WERI-Rb-1 (cell line): Measurements from ENCODE around the gene HOXD12.

ENCODE experiments used
- DNase-seq: peaks from one replicate; pipeline ENCODE4 v3.0.0-alpha.2; 2020
- H3K27ac ChIP-seq: fragments of 250-450 bp; sonication (Bioruptor Pico); 2 replicates; pipeline ENCODE4 v1.5.1; 2020; ENCODE audit warnings: mild to moderate bottlenecking, moderate library complexity
- H3K27me3 ChIP-seq: fragments of 250-450 bp; sonication (Bioruptor Pico); 2 replicates; pipeline ENCODE4 v1.5.1; 2021; ENCODE audit warnings: mild to moderate bottlenecking, low read depth, moderate library complexity; ENCODE audit not compliant: insufficient read depth, severe bottlenecking
- H3K36me3 ChIP-seq: fragments of 250-450 bp; sonication (Bioruptor Pico); 2 replicates; pipeline ENCODE4 v1.5.1; 2020; ENCODE audit warnings: mild to moderate bottlenecking, moderate library complexity
- H3K4me3 ChIP-seq: 2 replicates; pipeline ENCODE4 v1.5.1; 2011; ENCODE audit warnings: low read depth, mild to moderate bottlenecking, control low read depth, low read length
- H3K9me3 ChIP-seq: fragments of 250-450 bp; sonication (Bioruptor Pico); 2 replicates; pipeline ENCODE4 v1.5.1; 2021; ENCODE audit warnings: mild to moderate bottlenecking, moderate library complexity; ENCODE audit not compliant: severe bottlenecking
- TF ChIP-seq, protein P1 (sequence below): IDR thresholded peaks from 2 replicates; pipeline ENCODE4 v1.5.1; 2011; ENCODE audit warnings: low read depth, mild to moderate bottlenecking, control low read depth, inconsistent platforms, low read length

The HOXD12 gene

GRCh38 chr2:176091329-176092258, 8.0 kb upstream of the HOXD12 start:
- Histone ChIP-seq H3K36me3 (no peaks in the 10 kb centered on the region), H3K27me3 (peaks cover 97% of the 10 kb centered on the region), H3K4me3 (no peak overlapping the region), H3K9me3 (no peaks in the 10 kb centered on the region), H3K27ac (no peak overlapping the region)
- TF ChIP-seq, protein P1, sequence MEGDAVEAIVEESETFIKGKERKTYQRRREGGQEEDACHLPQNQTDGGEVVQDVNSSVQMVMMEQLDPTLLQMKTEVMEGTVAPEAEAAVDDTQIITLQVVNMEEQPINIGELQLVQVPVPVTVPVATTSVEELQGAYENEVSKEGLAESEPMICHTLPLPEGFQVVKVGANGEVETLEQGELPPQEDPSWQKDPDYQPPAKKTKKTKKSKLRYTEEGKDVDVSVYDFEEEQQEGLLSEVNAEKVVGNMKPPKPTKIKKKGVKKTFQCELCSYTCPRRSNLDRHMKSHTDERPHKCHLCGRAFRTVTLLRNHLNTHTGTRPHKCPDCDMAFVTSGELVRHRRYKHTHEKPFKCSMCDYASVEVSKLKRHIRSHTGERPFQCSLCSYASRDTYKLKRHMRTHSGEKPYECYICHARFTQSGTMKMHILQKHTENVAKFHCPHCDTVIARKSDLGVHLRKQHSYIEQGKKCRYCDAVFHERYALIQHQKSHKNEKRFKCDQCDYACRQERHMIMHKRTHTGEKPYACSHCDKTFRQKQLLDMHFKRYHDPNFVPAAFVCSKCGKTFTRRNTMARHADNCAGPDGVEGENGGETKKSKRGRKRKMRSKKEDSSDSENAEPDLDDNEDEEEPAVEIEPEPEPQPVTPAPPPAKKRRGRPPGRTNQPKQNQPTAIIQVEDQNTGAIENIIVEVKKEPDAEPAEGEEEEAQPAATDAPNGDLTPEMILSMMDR = no peak
- no peak for DNase-seq

- Histone ChIP-seq H3K27ac (no peak within 1 kb of the TSS), H3K27me3 (peaks cover 97% of the 10 kb centered on the region)
- DNase-seq = peak; percentile 39
Observed at GRCh38 chr2:176092270-176093144, 7.1 kb upstream of the HOXD12 start, which contains the start of gene HOXD13. HOXD13 (plus strand) TSS chr2:176092721; CDS start chr2:176092891, 170 bp downstream.

GRCh38 chr2:176093145-176093897, 6.3 kb upstream of the HOXD12 start:
- Histone ChIP-seq H3K36me3 (no peaks in the 10 kb centered on the region), H3K4me3 (peak overlapping the region; percentile 41), H3K27ac (no peak overlapping the region), H3K9me3 (no peaks in the 10 kb centered on the region), H3K27me3 (peaks cover 97% of the 10 kb centered on the region)
- TF ChIP-seq, protein P1 = peak; percentile 46
- DNase-seq = peak; percentile 34

More at GRCh38 chr2:176092270-176093144, 7.1 kb upstream of the HOXD12 start, which contains the start of gene HOXD13:
- TF ChIP-seq, protein P1 = no peak
- no peaks in the 10 kb centered on the region for H3K9me3 ChIP-seq
- H3K36me3 ChIP-seq = no peaks in the 10 kb centered on the region
- peak within 1 kb of the TSS; percentile 41 for H3K4me3 ChIP-seq

DNA sequence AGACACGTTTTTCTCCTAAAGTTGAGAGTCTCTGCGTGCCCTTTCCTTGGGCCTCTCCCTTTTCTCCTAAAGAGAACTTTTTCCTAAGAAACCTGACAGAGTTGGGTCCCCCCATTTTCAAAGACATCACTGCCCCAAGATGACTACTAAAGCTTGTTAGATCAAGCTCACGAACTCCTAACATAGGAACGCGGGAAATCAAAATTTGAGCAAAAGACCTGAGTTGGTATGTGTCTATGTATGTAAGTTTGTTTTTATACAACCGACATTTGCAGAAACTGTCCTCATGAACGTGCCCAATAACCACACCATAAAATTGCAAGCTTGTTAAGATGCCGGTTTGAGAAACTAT, 5.7 kb upstream of the HOXD12 start:
- Histone ChIP-seq H3K4me3 (no peak overlapping the region), H3K36me3 (no peaks in the 10 kb centered on the region), H3K27me3 (peaks cover 97% of the 10 kb centered on the region), H3K9me3 (no peaks in the 10 kb centered on the region), H3K27ac (no peak overlapping the region)
- DNase-seq = no peak
- TF ChIP-seq, protein P1 = no peak

- Histone ChIP-seq H3K9me3 (no peaks in the 10 kb centered on the region), H3K4me3 (no peak overlapping the region), H3K36me3 (no peaks in the 10 kb centered on the region), H3K27me3 (peaks cover 97% of the 10 kb centered on the region), H3K27ac (no peak overlapping the region)
- TF ChIP-seq, protein P1 = no peak
- DNase-seq = no peak
Observed at GRCh38 chr2:176094349-176094748, 5.2 kb upstream of the HOXD12 start.
